ENCODE data around the gene SLFN12.
"Not testable (repeated sequence)": the region's sequence is repeated elsewhere in the genome, so short reads cannot be mapped to it uniquely, and the experiment has no call there.

The SLFN12 gene

GRCh38 chr17:35467824-35468223 lies 35.5 kb upstream of the SLFN12 start:
- no peak for DNase-seq
- no peak overlapping the region for H2BK5ac ChIP-seq (ENCODE audit: low read length)
- H3K4ac ChIP-seq (ENCODE audit: low read depth, low read length), result no peak overlapping the region
- no CpG with 5 or more reads among the region's 4 CpGs for WGBS (ENCODE audit: extremely low coverage, insufficient coverage, low lambda C conversion rate)
- no peak overlapping the region for H4K5ac ChIP-seq (ENCODE audit: low read length)
- no peak overlapping the region for H3K56ac ChIP-seq (ENCODE audit: low read length)
- H3K23ac ChIP-seq (ENCODE audit: low read length), result no peak overlapping the region
- no peak overlapping the region for H3K9ac ChIP-seq (ENCODE audit: low read length)
- H3K79me1 ChIP-seq (ENCODE audit: low read length), result no peaks in the 10 kb centered on the region
- no peaks in the 10 kb centered on the region for H3K36me3 ChIP-seq (ENCODE audit: control insufficient read depth, insufficient read depth, low read length)
- H3K27ac ChIP-seq (ENCODE audit: low read depth, low read length), result no peak overlapping the region
- H2AK5ac ChIP-seq (ENCODE audit: low read length), result no peak overlapping the region
- H4K8ac ChIP-seq (ENCODE audit: low read depth, low read length), result no peak overlapping the region
- no peaks in the 10 kb centered on the region for H3K4me1 ChIP-seq (ENCODE audit: control insufficient read depth, low read depth, low read length)
- H3K4me3 ChIP-seq (ENCODE audit: low read length), result no peak overlapping the region
- no peak overlapping the region for H2BK120ac ChIP-seq (ENCODE audit: low read depth, low read length)
- H3K18ac ChIP-seq (ENCODE audit: low read length), result no peak overlapping the region
- no peak overlapping the region for H3K4me2 ChIP-seq (ENCODE audit: low read length)
- H3K27me3 ChIP-seq (ENCODE audit: insufficient read depth, low read length, poor library complexity), result no peaks in the 10 kb centered on the region
- H2BK15ac ChIP-seq (replicated peaks; ENCODE audit: low read depth), result no peak overlapping the region
- H3K79me2 ChIP-seq (ENCODE audit: control insufficient read depth, insufficient read depth, low read length), result no peaks in the 10 kb centered on the region

GRCh38 chr17:35460354-35460851 lies 28.1 kb upstream of the SLFN12 start:
- Histone ChIP-seq H4K5ac (ENCODE audit: low read length) (no peak overlapping the region), H4K8ac (ENCODE audit: low read depth, low read length) (no peak overlapping the region), H2BK15ac (replicated peaks; ENCODE audit: low read depth) (no peak overlapping the region), H3K4me3 (ENCODE audit: low read length) (no peak overlapping the region), H3K56ac (ENCODE audit: low read length) (peak overlapping the region; percentile 70), H3K79me1 (ENCODE audit: low read length) (no peaks in the 10 kb centered on the region), H3K4me1 (ENCODE audit: control insufficient read depth, low read depth, low read length) (no peaks in the 10 kb centered on the region), H3K9ac (ENCODE audit: low read length) (peak overlapping the region; percentile 58), H2AK5ac (ENCODE audit: low read length) (no peak overlapping the region), H2BK5ac (ENCODE audit: low read length) (no peak overlapping the region), H3K27ac (ENCODE audit: low read depth, low read length) (no peak overlapping the region), H3K36me3 (ENCODE audit: control insufficient read depth, insufficient read depth, low read length) (no peaks in the 10 kb centered on the region), H3K4me2 (ENCODE audit: low read length) (peak overlapping the region; percentile 68), H3K4ac (ENCODE audit: low read depth, low read length) (no peak overlapping the region), H3K23ac (ENCODE audit: low read length) (no peak overlapping the region), H3K79me2 (ENCODE audit: control insufficient read depth, insufficient read depth, low read length) (no peaks in the 10 kb centered on the region), H3K27me3 (ENCODE audit: insufficient read depth, low read length, poor library complexity) (peaks cover 10% of the 10 kb centered on the region), H3K18ac (ENCODE audit: low read length) (no peak overlapping the region), H2BK120ac (ENCODE audit: low read depth, low read length) (no peak overlapping the region)
- WGBS (ENCODE audit: extremely low coverage, insufficient coverage, low lambda C conversion rate), result no CpG with 5 or more reads among the region's 44 CpGs
- peak; percentile 87 for DNase-seq

GRCh38 chr17:35454035-35454434 lies 21.7 kb upstream of the SLFN12 start:
- H2BK15ac ChIP-seq (replicated peaks; ENCODE audit: low read depth); H3K4me1 ChIP-seq (ENCODE audit: control insufficient read depth, low read depth, low read length); H2BK5ac ChIP-seq (ENCODE audit: low read length); H3K4ac ChIP-seq (ENCODE audit: low read depth, low read length); H3K18ac ChIP-seq (ENCODE audit: low read length); H3K79me1 ChIP-seq (ENCODE audit: low read length); H3K27me3 ChIP-seq (ENCODE audit: insufficient read depth, low read length, poor library complexity); H4K8ac ChIP-seq (ENCODE audit: low read depth, low read length); H3K27ac ChIP-seq (ENCODE audit: low read depth, low read length); H3K9ac ChIP-seq (ENCODE audit: low read length); H3K56ac ChIP-seq (ENCODE audit: low read length); H2AK5ac ChIP-seq (ENCODE audit: low read length); H3K4me3 ChIP-seq (ENCODE audit: low read length); H2BK120ac ChIP-seq (ENCODE audit: low read depth, low read length); H3K23ac ChIP-seq (ENCODE audit: low read length); H4K5ac ChIP-seq (ENCODE audit: low read length); H3K79me2 ChIP-seq (ENCODE audit: control insufficient read depth, insufficient read depth, low read length); DNase-seq; H3K4me2 ChIP-seq (ENCODE audit: low read length); H3K36me3 ChIP-seq (ENCODE audit: control insufficient read depth, insufficient read depth, low read length): not testable (repeated sequence)
- WGBS (ENCODE audit: extremely low coverage, insufficient coverage, low lambda C conversion rate), result no CpG with 5 or more reads among the region's 5 CpGs

- H3K27ac ChIP-seq (ENCODE audit: low read depth, low read length), result no peak overlapping the region
- no peak overlapping the region for H3K23ac ChIP-seq (ENCODE audit: low read length)
- no peaks in the 10 kb centered on the region for H3K4me1 ChIP-seq (ENCODE audit: control insufficient read depth, low read depth, low read length)
- no peaks in the 10 kb centered on the region for H3K36me3 ChIP-seq (ENCODE audit: control insufficient read depth, insufficient read depth, low read length)
- no peak overlapping the region for H2BK15ac ChIP-seq (replicated peaks; ENCODE audit: low read depth)
- no peaks in the 10 kb centered on the region for H3K79me1 ChIP-seq (ENCODE audit: low read length)
- H3K4ac ChIP-seq (ENCODE audit: low read depth, low read length), result no peak overlapping the region
- H2BK5ac ChIP-seq (ENCODE audit: low read length), result no peak overlapping the region
- H3K18ac ChIP-seq (ENCODE audit: low read length), result no peak overlapping the region
- no peak overlapping the region for H2AK5ac ChIP-seq (ENCODE audit: low read length)
- no peak overlapping the region for H3K56ac ChIP-seq (ENCODE audit: low read length)
- no peak for DNase-seq
- no peak overlapping the region for H4K5ac ChIP-seq (ENCODE audit: low read length)
- no peak overlapping the region for H3K9ac ChIP-seq (ENCODE audit: low read length)
- peaks cover 7% of the 10 kb centered on the region for H3K27me3 ChIP-seq (ENCODE audit: insufficient read depth, low read length, poor library complexity)
- H3K4me2 ChIP-seq (ENCODE audit: low read length), result no peak overlapping the region
- WGBS (ENCODE audit: extremely low coverage, insufficient coverage, low lambda C conversion rate), result no CpG with 5 or more reads among the region's 1 CpG
- no peak overlapping the region for H4K8ac ChIP-seq (ENCODE audit: low read depth, low read length)
- H2BK120ac ChIP-seq (ENCODE audit: low read depth, low read length), result no peak overlapping the region
- H3K79me2 ChIP-seq (ENCODE audit: control insufficient read depth, insufficient read depth, low read length), result no peaks in the 10 kb centered on the region
- no peak overlapping the region for H3K4me3 ChIP-seq (ENCODE audit: low read length)
Measured at GRCh38 chr17:35453171-35453570, 20.9 kb upstream of the SLFN12 start.

GRCh38 chr17:35449371-35449931 lies 17.2 kb upstream of the SLFN12 start:
- Histone ChIP-seq H3K79me2 (ENCODE audit: control insufficient read depth, insufficient read depth, low read length) (no peaks in the 10 kb centered on the region), H3K23ac (ENCODE audit: low read length) (no peak overlapping the region), H3K79me1 (ENCODE audit: low read length) (no peaks in the 10 kb centered on the region), H3K27ac (ENCODE audit: low read depth, low read length) (no peak overlapping the region), H3K56ac (ENCODE audit: low read length) (peak overlapping the region; percentile 82), H3K4me3 (ENCODE audit: low read length) (no peak overlapping the region), H3K4me1 (ENCODE audit: control insufficient read depth, low read depth, low read length) (no peaks in the 10 kb centered on the region), H3K9ac (ENCODE audit: low read length) (peak overlapping the region; percentile 63), H3K27me3 (ENCODE audit: insufficient read depth, low read length, poor library complexity) (peaks cover 7% of the 10 kb centered on the region), H2AK5ac (ENCODE audit: low read length) (no peak overlapping the region), H4K5ac (ENCODE audit: low read length) (no peak overlapping the region), H3K18ac (ENCODE audit: low read length) (no peak overlapping the region), H3K4ac (ENCODE audit: low read depth, low read length) (no peak overlapping the region), H3K4me2 (ENCODE audit: low read length) (peak overlapping the region; percentile 80), H2BK15ac (replicated peaks; ENCODE audit: low read depth) (no peak overlapping the region), H2BK5ac (ENCODE audit: low read length) (no peak overlapping the region), H3K36me3 (ENCODE audit: control insufficient read depth, insufficient read depth, low read length) (no peaks in the 10 kb centered on the region), H2BK120ac (ENCODE audit: low read depth, low read length) (no peak overlapping the region), H4K8ac (ENCODE audit: low read depth, low read length) (no peak overlapping the region)
- WGBS (ENCODE audit: extremely low coverage, insufficient coverage, low lambda C conversion rate), result no CpG with 5 or more reads among the region's 36 CpGs
- DNase-seq, result peak; percentile 42

- no peak overlapping the region for H3K4me3 ChIP-seq (ENCODE audit: low read length)
- no peak overlapping the region for H4K5ac ChIP-seq (ENCODE audit: low read length)
- H3K18ac ChIP-seq (ENCODE audit: low read length), result no peak overlapping the region
- no peak for DNase-seq
- no peak overlapping the region for H2BK120ac ChIP-seq (ENCODE audit: low read depth, low read length)
- no peaks in the 10 kb centered on the region for H3K4me1 ChIP-seq (ENCODE audit: control insufficient read depth, low read depth, low read length)
- no peak overlapping the region for H3K9ac ChIP-seq (ENCODE audit: low read length)
- H3K36me3 ChIP-seq (ENCODE audit: control insufficient read depth, insufficient read depth, low read length), result no peaks in the 10 kb centered on the region
- no peak overlapping the region for H2BK15ac ChIP-seq (replicated peaks; ENCODE audit: low read depth)
- peaks cover 7% of the 10 kb centered on the region for H3K27me3 ChIP-seq (ENCODE audit: insufficient read depth, low read length, poor library complexity)
- H2AK5ac ChIP-seq (ENCODE audit: low read length), result no peak overlapping the region
- peak overlapping the region; percentile 83 for H3K23ac ChIP-seq (ENCODE audit: low read length)
- H3K79me1 ChIP-seq (ENCODE audit: low read length), result no peaks in the 10 kb centered on the region
- no peak overlapping the region for H3K27ac ChIP-seq (ENCODE audit: low read depth, low read length)
- H3K56ac ChIP-seq (ENCODE audit: low read length), result peak overlapping the region; percentile 82
- H3K79me2 ChIP-seq (ENCODE audit: control insufficient read depth, insufficient read depth, low read length), result no peaks in the 10 kb centered on the region
- no CpG with 5 or more reads among the region's 16 CpGs for WGBS (ENCODE audit: extremely low coverage, insufficient coverage, low lambda C conversion rate)
- no peak overlapping the region for H4K8ac ChIP-seq (ENCODE audit: low read depth, low read length)
- peak overlapping the region; percentile 89 for H3K4me2 ChIP-seq (ENCODE audit: low read length)
- H2BK5ac ChIP-seq (ENCODE audit: low read length), result no peak overlapping the region
- H3K4ac ChIP-seq (ENCODE audit: low read depth, low read length), result no peak overlapping the region
Measured at GRCh38 chr17:35448899-35449227, 16.6 kb upstream of the SLFN12 start.

Data from mesendoderm (in vitro differentiated cells).